HG02884 (cell line): ENCODE measurements around the gene SLC24A3.

Source experiments
- ATAC-seq: cut with Tn5 transposase; IDR thresholded peaks from one replicate; pipeline ENCODE4 v1.9.1; 2021; ENCODE audit warnings: mild to moderate bottlenecking, moderate library complexity; ENCODE audit not compliant: unreplicated experiment

Gene SLC24A3

DNA sequence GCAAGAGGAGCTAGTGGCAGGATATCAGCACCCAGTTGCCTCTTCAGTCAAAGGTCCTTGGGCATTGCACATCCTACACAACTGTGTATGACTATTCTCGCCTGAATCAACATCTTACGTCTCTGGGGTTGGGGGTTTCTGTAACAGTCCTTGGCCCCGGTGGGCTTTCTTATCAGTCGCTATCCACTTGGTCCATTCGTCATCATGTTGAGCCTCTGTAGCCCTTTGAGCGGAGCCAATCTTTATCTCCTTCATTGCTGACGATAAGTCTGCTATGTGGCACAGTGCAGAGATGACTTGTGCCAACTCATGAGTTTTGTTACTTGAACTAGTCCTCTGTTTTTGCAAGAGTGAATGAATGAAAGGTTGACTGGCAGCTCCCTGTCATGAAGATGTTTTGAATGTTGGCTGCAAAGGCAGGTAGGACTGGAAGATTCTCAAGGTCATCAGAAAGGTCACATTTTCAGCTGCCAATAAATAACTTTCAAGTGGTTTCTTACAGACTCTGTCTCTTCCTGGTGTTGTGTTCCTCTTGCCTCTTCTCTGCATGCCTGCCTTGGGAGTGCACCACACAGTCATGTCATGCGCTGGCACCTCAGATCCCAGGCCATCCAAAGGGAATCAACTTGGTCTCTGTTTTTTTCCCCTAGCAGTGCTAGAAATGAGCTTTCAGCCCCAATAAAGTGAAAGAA, 238.9 kb downstream of the SLC24A3 start:
- no peak for ATAC-seq

GRCh38 chr20:19451923-19452295, 239.5 kb downstream of the SLC24A3 start:
- ATAC-seq: no peak

DNA sequence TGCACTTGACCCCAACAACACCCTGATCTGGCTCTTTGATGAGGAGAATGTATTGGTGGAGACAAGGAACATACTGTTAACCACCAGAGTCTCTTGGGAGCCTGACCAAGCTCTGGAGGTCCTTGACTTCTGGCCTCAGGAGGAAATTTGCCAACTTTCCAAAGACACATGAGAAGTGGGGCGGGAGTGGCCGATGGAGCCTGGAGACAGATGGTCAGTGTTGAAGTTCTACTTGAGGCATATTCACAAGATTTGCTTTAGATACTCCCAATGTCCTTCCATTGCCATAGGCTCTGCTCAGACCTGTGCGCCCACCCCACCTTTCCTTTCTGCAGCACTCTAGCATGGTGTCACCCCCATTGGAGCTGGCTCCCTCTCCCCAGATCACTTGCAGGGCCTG, 241.0 kb downstream of the SLC24A3 start:
- no peak for ATAC-seq

DNA sequence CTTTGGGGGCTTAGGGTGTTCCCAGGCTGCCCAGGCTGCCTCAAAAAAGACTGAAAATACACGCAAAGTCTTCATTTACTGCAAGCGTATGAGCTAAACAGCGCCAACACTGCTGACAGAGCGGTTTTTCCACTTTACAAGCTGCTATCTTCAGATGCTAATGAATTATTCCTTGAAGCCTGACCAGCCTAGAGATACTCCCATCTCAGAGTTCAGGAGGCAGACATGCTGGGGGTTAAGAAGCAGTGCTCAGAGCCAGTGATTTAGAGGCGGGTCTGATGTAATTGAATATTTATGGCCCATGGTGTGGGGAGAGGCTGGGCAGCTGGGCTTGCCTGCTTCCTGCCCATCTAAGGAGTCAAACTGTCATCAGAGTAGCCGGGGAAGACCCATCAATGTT, 241.4 kb downstream of the SLC24A3 start:
- ATAC-seq: no peak

DNA sequence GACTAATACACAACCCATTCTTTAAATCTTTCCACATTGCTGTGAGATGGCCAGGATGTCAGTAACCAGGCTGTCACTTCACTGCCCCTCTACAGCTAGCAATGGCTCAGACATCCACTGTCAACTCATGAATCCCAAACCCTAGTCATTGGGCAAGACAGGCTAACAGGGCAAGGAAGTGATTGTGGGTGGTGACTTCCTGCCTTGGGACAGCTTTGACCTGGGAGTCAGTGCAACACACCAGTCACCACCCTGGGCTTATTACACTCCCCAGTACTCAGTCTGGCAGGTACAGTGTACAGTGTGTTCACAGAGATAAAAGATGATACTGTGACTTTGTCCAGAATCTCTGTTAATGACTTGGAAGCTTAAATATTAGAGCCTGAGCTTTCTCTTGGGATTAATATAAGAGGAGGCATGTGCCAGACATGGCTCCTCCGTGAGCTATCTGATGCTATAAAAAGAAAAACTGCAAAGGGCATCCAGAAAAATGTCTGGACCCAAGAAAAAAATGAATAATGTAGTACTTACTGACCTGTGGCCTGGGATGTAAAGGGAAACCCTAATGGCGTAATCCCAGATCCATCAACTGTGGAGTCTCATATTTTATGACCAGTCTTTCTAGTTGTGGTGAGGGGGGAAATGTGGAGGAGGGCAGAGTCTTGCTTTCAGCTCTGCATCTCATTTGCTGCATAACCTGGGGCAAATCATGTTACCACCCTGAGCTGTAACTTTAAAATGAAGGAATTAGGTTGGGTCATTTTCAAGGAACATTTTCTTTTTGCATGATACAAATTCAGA, 244.4 kb downstream of the SLC24A3 start:
- ATAC-seq: no peak

GRCh38 chr20:19457611-19458010, 245.2 kb downstream of the SLC24A3 start:
- ATAC-seq: no peak

DNA sequence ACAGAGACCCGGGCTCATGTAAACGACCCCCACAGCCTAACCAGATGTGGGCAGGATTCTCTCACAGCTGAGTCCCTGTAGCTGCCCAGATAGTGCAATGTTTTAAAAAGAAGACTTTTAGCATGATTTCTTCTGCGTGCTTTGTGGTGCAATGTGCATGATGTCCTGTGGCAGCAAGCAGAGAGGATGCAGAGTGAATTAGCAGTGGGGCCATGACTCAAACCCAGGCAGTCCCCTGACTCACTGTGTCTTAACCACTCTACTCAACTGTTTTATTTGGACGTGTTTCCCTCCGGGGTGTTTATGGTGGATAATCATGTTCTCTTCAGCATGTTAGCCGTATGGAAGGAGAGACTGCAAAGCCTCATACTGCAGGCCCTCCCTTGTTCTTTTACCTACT, 247.9 kb downstream of the SLC24A3 start:
- ATAC-seq: no peak

GRCh38 chr20:19462491-19462890, 250.0 kb downstream of the SLC24A3 start:
- no peak for ATAC-seq

GRCh38 chr20:19463597-19463996, 251.2 kb downstream of the SLC24A3 start:
- no peak for ATAC-seq

DNA sequence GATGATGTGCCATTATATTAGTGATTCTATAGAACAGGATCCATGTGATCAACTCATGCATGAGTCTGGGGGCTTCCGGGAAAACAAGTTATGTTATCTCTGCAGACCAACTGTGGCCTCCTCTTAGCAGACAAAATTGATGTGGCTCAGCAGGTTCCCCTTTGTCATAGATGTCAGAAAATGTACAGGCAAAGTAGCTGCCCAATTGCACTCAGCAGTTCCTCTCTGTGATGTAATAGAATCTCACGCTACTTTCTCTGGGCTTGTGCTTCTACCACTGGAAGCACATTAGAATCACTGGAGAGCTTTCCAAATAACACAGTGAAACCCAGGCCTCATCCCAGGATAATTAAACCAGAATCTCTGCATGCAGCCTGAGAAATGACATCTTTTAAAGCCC, 253.1 kb downstream of the SLC24A3 start:
- ATAC-seq: no peak

DNA sequence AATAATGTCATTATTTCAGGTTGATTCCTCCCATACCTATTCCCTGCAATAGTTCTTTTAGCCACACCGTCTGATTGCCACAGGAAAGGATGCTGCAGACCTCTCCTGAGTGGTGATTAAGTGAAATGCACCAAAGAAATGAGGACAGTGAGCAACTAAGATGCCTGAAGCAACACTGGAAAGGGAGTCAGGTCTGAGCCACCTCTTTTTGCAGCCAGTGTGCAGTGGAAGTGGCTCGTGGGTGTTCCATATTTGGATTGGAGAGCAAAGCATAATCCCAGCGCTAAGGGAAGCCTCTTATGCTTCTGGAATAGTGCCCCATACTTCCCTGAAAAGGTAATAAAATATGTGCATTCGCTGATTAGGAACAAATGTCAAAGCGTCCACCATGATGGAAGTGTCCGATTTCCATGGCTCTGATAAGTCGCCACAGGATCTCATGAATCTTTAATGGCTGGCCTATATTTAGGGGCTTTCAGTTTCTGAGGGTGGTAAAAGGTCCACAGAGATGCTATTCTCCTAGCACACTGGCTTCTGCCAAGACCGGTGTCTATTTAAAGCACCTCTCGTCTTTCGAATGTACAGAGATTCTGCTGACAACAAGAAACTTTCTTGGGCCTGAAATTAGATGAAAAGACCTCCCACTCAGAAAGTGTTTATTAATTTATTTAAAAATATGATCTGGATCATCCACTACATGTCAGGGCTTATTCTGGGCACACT, 253.9 kb downstream of the SLC24A3 start:
- ATAC-seq: no peak

DNA sequence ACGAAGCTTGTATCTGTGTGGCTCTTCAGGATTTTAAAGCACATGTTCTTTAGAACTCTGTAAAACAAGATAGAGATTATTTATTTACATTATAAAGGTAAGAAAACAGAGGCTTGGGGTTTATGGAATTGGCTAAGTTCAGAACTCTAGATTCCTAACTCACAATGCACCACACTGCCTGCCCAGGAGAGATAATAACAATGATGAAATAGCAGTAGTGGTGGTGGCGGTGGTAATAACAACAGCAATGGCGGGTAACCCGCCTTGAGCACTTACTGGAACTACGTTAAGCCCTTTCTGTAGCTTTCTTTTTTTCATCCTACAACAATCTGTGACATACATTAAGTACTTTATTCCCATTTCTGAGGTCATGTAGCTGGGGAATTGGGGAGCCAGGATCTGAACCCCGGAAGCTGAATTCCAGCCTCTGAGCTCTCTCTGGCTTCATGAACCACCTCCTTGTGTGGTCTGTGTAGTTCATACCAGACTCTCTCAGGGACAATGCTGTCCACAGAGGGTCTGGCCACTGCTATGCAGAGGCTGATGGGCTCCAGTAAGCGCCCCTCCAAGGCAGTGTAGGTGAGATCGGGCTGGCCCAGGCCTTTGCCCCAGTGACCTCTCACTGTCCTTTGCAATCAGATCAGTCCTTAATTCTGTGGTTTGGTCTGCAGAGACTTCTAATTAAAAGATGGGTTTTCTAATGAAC, 260.9 kb downstream of the SLC24A3 start:
- ATAC-seq: no peak

DNA sequence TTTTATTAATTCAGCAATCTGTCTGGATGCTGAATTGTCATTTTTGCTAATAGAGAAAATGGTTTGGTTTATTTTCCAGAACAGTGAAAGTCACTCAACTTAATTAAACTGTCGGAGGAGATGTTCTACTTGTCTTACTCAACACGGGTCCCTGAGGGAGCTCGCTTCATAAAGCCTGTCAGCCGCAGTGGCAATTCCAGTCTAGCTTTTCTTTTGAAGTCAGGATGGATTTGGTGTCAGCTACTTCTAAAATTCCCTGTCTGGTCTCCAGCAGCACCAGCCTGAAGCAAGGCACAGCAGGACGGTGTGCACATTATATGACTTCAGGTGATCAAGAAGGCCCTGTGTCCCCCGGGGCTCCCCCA, 261.5 kb downstream of the SLC24A3 start:
- no peak for ATAC-seq

DNA sequence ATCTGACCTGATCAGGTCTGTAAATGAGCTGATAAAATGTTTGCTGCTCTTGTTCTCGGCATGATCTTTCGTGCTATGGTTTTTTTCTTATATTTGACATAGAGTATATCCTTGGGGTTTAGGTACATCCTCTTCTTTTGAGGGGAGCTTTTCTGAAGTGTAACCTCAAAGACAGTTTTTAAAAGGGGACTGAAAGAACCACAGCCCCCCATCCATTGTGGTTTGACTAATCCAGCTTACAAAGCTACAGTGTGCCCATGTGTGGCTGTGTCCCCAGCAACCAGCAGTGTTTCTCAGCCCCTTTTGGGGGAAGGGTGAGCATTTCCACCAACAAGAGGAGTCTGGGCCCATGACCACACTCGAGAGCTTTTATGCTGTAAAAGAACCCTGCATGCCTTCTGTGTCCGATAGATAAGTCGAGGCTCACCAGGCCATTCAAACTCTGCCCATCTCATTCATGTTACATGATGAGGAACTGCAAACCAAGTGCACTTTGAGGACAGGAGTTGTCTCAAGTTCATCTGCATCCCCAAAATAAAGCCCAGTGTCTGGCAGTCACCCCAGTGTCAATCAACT, 266.0 kb downstream of the SLC24A3 start:
- no peak for ATAC-seq

GRCh38 chr20:19482726-19483125, 270.3 kb downstream of the SLC24A3 start:
- ATAC-seq: no peak

DNA sequence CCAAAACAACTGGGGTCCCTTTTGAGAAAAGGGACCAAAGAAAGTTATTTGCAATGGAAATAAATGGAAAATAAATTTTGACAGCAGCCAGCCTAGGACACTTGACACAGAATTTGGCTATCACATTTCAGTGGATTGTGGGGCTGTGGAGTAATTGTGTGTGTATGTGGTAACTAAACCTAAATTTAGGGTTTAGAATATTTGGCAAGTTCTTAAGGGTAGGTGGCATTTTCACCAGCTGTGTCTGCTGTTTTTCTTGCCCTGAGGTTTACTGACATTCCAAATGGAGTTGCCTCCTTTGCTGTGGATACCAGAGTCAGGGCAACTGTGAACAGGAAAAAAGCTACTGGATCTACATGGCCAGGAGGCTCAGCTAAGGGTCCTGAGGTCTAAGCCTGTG, 270.9 kb downstream of the SLC24A3 start:
- ATAC-seq: no peak

DNA sequence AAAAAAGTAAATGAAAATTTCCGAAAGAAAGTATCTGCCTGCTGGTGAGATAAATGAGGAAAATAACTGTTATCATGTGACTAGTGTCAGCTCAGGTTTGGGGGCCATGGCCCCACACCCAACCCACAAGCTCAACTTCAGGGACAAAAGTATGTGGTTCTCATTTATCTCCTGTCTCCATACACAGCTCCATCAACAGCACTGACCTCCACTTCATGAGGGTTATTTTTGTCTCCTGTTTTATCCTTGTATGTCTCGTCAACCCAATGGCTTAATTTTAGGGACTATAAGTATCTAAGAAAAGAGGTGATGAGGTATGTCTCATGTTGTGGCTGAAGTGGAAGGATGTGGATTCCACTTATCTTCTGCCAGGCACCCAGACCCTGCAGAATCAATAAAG, 274.0 kb downstream of the SLC24A3 start:
- no peak for ATAC-seq

DNA sequence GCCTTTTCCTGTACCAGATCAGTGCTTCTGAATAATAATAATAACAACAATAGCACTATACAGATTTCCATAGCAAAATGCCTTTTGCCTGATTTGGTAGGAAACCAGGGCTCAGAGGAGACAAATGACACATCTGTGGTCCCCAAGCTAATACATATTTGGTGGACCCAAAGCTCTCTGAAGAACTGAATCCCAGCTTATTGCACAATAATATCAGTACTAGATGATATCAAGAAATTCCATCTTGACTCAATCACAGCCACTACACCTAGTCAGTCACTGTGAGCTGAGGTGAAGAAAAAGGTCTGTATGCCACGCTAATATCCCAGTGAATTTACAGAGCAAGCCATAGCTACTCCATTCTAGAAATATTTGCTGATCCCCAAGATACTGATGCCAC, 275.0 kb downstream of the SLC24A3 start:
- no peak for ATAC-seq

DNA sequence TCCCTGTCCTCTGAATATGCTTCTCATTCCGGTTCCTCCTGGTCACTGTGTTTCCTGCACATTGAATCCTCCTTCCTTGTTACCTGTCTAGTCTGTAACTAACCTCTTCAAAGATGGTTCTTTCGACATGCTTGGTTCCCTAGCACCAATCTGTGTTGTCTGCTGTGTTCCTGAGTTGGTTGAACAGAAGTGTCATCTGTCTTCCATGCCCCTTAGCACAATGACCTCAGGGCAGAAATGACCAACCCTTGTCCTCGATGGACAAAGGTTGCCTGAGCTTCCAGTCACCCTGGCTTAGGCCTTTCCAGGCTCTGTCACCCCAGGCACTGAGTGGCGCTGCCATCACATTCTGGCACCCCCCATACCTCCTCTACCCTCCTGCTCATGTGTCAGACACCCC, 278.8 kb downstream of the SLC24A3 start:
- ATAC-seq: no peak

DNA sequence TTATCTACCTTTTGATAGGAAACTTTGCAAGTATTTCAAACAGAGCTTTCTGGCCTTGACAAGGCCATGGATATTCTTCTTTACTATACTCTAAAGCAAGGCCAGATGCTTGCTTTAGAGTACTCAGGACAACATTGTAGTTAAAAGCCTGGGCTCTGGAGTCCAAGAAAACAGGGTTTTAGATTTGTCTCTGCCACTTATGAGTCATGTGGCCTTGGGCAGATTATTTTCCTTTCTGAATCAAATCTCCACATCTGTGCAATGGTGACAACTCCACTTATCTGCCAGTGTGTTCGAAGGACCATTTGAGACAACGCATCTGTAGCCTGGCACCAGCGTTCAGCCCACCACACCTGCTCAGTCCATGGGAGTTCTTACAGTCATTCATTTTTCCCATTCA, 279.7 kb downstream of the SLC24A3 start:
- ATAC-seq: no peak

DNA sequence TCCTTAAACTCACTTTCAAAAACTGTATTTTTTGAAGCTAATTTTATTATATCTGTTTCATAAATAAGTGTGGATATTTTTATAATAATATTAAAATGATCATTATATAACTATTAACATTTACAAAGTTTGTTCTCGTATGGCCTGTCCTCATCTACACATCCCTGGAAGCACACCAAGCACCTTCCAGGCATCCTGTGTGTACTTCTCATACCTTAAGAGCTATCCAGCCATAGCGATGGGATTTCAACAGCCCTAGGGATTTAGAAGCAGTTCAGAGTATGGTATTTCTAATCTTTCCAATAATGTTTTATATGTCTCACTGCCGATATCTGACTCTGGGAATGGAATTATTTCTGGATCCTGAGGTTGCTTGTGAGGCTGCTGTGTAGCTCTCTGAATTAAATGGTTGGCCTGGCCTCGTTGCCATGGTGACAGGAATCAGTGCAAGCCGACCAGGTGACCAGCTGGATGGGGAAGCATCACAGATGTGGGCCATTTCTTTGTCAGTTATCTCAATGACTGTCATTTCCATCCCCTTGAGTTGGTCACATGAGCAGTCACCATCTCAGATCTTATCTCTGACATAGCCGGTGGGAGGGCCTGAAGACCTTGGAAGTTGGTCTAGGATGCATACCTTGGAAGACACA, 280.4 kb downstream of the SLC24A3 start:
- no peak for ATAC-seq
